ENCODE results near the gene OCEL1.

- TF ChIP-seq YY1 (IDR thresholded peaks at IDR 0.05; ENCODE audit: insufficient read depth, insufficient read length) (no peak), SUZ12 (IDR thresholded peaks at IDR 0.05; ENCODE audit: extremely low read depth, insufficient read depth, insufficient read length) (no peak)
Observed at GRCh38 chr19:17219286-17219685, 6.7 kb upstream of the OCEL1 start.
